Measurements from ENCODE around the gene DCUN1D2.
A peak's percentile ranks its signal among the peaks of the same experiment; 100 is the strongest.

The DCUN1D2 gene

GRCh38 chr13:113536461-113537110 lies 46.1 kb upstream of the DCUN1D2 start:
- no peak overlapping the region for H3K4me3 ChIP-seq (ENCODE audit: low read depth, low read length)
- no peak for TF ChIP-seq CTCF (IDR thresholded peaks at IDR 0.05; ENCODE audit: low read depth, low read length)
- in situ Hi-C loops (cut with HindIII; ENCODE audit: low sequenced_read_pairs): no loop called here
- no peak for DNase-seq (ENCODE audit: low read depth, low spot score)

GRCh38 chr13:113535381-113535781 lies 44.9 kb upstream of the DCUN1D2 start:
- no peak overlapping the region for H3K4me3 ChIP-seq (ENCODE audit: low read depth, low read length)
- TF ChIP-seq CTCF (IDR thresholded peaks at IDR 0.05; ENCODE audit: low read depth, low read length): no peak
- DNase-seq (ENCODE audit: low read depth, low spot score): no peak
- in situ Hi-C loops (cut with HindIII; ENCODE audit: low sequenced_read_pairs): no loop called here

GRCh38 chr13:113534236-113534860 lies 43.8 kb upstream of the DCUN1D2 start:
- in situ Hi-C loops (cut with HindIII; ENCODE audit: low sequenced_read_pairs): no loop called here
- no peak for TF ChIP-seq CTCF (IDR thresholded peaks at IDR 0.05; ENCODE audit: low read depth, low read length)
- DNase-seq (ENCODE audit: low read depth, low spot score): no peak
- no peak overlapping the region for H3K4me3 ChIP-seq (ENCODE audit: low read depth, low read length)

- DNase-seq (ENCODE audit: low read depth, low spot score): no peak
- TF ChIP-seq CTCF (IDR thresholded peaks at IDR 0.05; ENCODE audit: low read depth, low read length): no peak
Observed at GRCh38 chr13:113533161-113533840, 42.8 kb upstream of the DCUN1D2 start.

GRCh38 chr13:113532156-113532806 lies 41.8 kb upstream of the DCUN1D2 start:
- H3K4me3 ChIP-seq (ENCODE audit: low read depth, low read length): no peak overlapping the region
- in situ Hi-C loops (cut with HindIII; ENCODE audit: low sequenced_read_pairs): no loop called here
- DNase-seq (ENCODE audit: low read depth, low spot score): peak; percentile 17
- no peak for TF ChIP-seq CTCF (IDR thresholded peaks at IDR 0.05; ENCODE audit: low read depth, low read length)

More at GRCh38 chr13:113533161-113533840, 42.8 kb upstream of the DCUN1D2 start:
- in situ Hi-C loops (cut with HindIII; ENCODE audit: low sequenced_read_pairs): no loop called here
- no peak overlapping the region for H3K4me3 ChIP-seq (ENCODE audit: low read depth, low read length)

- in situ Hi-C loops (cut with HindIII; ENCODE audit: low sequenced_read_pairs): no loop called here
Observed at GRCh38 chr13:113531041-113531873, 40.7 kb upstream of the DCUN1D2 start.

More at GRCh38 chr13:113531041-113531873, 40.7 kb upstream of the DCUN1D2 start:
- H3K4me3 ChIP-seq (ENCODE audit: low read depth, low read length): no peak overlapping the region
- no peak for TF ChIP-seq CTCF (IDR thresholded peaks at IDR 0.05; ENCODE audit: low read depth, low read length)
- no peak for DNase-seq (ENCODE audit: low read depth, low spot score)

All from astrocyte of the spinal cord (primary cell).